ENCODE data around the gene ZNF687.

Gene ZNF687

GRCh38 chr1:151282883-151283725, 1.0 kb downstream of the ZNF687 start:
- no peak for DNase-seq

- DNase-seq, result no peak
Measured at GRCh38 chr1:151284013-151284577, 2.0 kb downstream of the ZNF687 start.

- DNase-seq, result no peak
Measured at GRCh38 chr1:151286619-151287340, 4.7 kb downstream of the ZNF687 start.

GRCh38 chr1:151287341-151287699, 5.2 kb downstream of the ZNF687 start:
- DNase-seq, result no peak

- DNase-seq, result no peak
Measured at GRCh38 chr1:151287767-151288500, 5.8 kb downstream of the ZNF687 start.

GRCh38 chr1:151288502-151288901, 6.4 kb downstream of the ZNF687 start:
- no peak for DNase-seq

GRCh38 chr1:151289080-151289935, 7.2 kb downstream of the ZNF687 start:
- DNase-seq, result no peak

GRCh38 chr1:151289991-151290708, 8.1 kb downstream of the ZNF687 start:
- DNase-seq, result no peak

- no peak for DNase-seq
Measured at GRCh38 chr1:151290709-151291303, 8.7 kb downstream of the ZNF687 start.

GRCh38 chr1:151292207-151293030, 10.3 kb downstream of the ZNF687 start:
- no peak for DNase-seq

GRCh38 chr1:151293093-151293492, 11.0 kb downstream of the ZNF687 start:
- DNase-seq, result no peak

- no peak for DNase-seq
Measured at GRCh38 chr1:151294742-151295462, 12.8 kb downstream of the ZNF687 start.

GRCh38 chr1:151309811-151310323, 27.8 kb downstream of the ZNF687 start:
- DNase-seq, result no peak

- DNase-seq, result no peak
Measured at GRCh38 chr1:151311011-151311410, 28.9 kb downstream of the ZNF687 start.

GRCh38 chr1:151311589-151312331, 29.7 kb downstream of the ZNF687 start:
- peak; percentile 78 for DNase-seq

GRCh38 chr1:151312411-151312810, 30.3 kb downstream of the ZNF687 start:
- DNase-seq, result no peak

GRCh38 chr1:151312826-151313225, 30.7 kb downstream of the ZNF687 start:
- no peak for DNase-seq

GRCh38 chr1:151313501-151313900, 31.4 kb downstream of the ZNF687 start:
- DNase-seq, result no peak

Data from GOT3 (cell line).